ENCODE results near the gene PEX5L.

DNA sequence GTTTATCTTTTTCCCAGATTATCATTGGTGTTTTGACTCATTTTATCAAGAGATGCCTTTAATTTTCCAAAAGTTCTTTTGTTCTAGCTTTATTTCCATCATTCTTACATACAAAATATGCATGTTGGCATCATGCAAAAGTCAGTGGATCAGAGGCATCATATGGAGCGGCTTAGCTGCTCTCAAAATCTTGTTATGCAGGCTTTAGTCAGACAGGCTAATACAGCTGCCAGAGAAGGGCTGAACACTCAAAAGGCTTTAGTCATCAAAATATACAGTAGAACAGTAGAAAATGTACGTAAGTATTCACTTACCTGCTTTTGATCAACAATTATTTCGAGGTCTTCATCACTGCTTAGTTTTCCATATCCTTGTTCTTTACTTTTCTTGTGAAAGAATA, 65.5 kb downstream of the PEX5L start:
- TF ChIP-seq EP300 (IDR thresholded peaks at IDR 0.05): no peak
- TF ChIP-seq, protein P1, sequence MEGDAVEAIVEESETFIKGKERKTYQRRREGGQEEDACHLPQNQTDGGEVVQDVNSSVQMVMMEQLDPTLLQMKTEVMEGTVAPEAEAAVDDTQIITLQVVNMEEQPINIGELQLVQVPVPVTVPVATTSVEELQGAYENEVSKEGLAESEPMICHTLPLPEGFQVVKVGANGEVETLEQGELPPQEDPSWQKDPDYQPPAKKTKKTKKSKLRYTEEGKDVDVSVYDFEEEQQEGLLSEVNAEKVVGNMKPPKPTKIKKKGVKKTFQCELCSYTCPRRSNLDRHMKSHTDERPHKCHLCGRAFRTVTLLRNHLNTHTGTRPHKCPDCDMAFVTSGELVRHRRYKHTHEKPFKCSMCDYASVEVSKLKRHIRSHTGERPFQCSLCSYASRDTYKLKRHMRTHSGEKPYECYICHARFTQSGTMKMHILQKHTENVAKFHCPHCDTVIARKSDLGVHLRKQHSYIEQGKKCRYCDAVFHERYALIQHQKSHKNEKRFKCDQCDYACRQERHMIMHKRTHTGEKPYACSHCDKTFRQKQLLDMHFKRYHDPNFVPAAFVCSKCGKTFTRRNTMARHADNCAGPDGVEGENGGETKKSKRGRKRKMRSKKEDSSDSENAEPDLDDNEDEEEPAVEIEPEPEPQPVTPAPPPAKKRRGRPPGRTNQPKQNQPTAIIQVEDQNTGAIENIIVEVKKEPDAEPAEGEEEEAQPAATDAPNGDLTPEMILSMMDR (IDR thresholded peaks at IDR 0.05): no peak
- TF ChIP-seq POLR2A (IDR thresholded peaks at IDR 0.05): no peak
